ENCODE data around the gene ANKS1A. TPM values are rescaled to one million over a fixed set of nuclear protein-coding genes. Genes with fewer than 3 reads are reported as not detected.
"Not testable (repeated sequence)": the region's sequence is repeated elsewhere in the genome, so short reads cannot be mapped to it uniquely, and the experiment has no call there.

ANKS1A gene
- total RNA-seq, 2 donors from 2014 or later, result 34.9 to 36.4 TPM

GRCh38 chr6:35003886-35004530, 115.0 kb downstream of the ANKS1A start:
- not testable (repeated sequence) for H3K9me3 Mint-ChIP-seq; H3K27ac Mint-ChIP-seq; H3K4me1 ChIP-seq (ENCODE audit: control insufficient read depth, insufficient read depth, low read length); H3K4me3 ChIP-seq (ENCODE audit: low read length); H3K27me3 ChIP-seq (ENCODE audit: control insufficient read depth, insufficient read depth, low read length, poor library complexity, severe bottlenecking); H3K9ac ChIP-seq (ENCODE audit: extremely low read depth, low read length, poor library complexity, severe bottlenecking); H3K4me3 Mint-ChIP-seq; H3K9me3 ChIP-seq (ENCODE audit: control insufficient read depth, low read length); H3K4me1 Mint-ChIP-seq; H3K27ac ChIP-seq (ENCODE audit: low read depth, low read length); DNase-seq; H3K27me3 Mint-ChIP-seq (ENCODE audit: insufficient read depth)
- H3K36me3 ChIP-seq (ENCODE audit: control insufficient read depth, insufficient read depth, low read length), result peaks cover 19% of the 10 kb centered on the region
- 90 to 100% methylated on average over 1 to 10 of the region's 12 CpGs for WGBS, 2 experiments (ENCODE audit: insufficient coverage in 1 of 2, insufficient read length in 1 of 2)
- H3K36me3 Mint-ChIP-seq (ENCODE audit: low read depth), result peaks cover 26% of the 10 kb centered on the region

- 98 to 100% methylated on average over 1 to 2 of the region's 2 CpGs for WGBS, 2 experiments (ENCODE audit: insufficient coverage in 1 of 2, insufficient read length in 1 of 2)
- Mint-ChIP-seq H3K27ac (no peak overlapping the region), H3K4me1 (peaks cover 2% of the 10 kb centered on the region), H3K9me3 (no peaks in the 10 kb centered on the region), H3K27me3 (ENCODE audit: insufficient read depth) (no peaks in the 10 kb centered on the region), H3K4me3 (no peak overlapping the region), H3K36me3 (ENCODE audit: low read depth) (peaks cover 23% of the 10 kb centered on the region)
- no peaks in the 10 kb centered on the region for H3K27me3 ChIP-seq (ENCODE audit: control insufficient read depth, insufficient read depth, low read length, poor library complexity, severe bottlenecking)
- TF ChIP-seq CTCF (conservative IDR thresholded peaks at IDR 0.05), result no peak
- H3K4me3 ChIP-seq (ENCODE audit: low read length), result no peak overlapping the region
- H3K4me1 ChIP-seq (ENCODE audit: control insufficient read depth, insufficient read depth, low read length), result no peaks in the 10 kb centered on the region
- no peaks in the 10 kb centered on the region for H3K9me3 ChIP-seq (ENCODE audit: control insufficient read depth, low read length)
- H3K9ac ChIP-seq (ENCODE audit: extremely low read depth, low read length, poor library complexity, severe bottlenecking), result no peak overlapping the region
- H3K27ac ChIP-seq (ENCODE audit: low read depth, low read length), result no peak overlapping the region
- H3K36me3 ChIP-seq (ENCODE audit: control insufficient read depth, insufficient read depth, low read length), result peaks cover 19% of the 10 kb centered on the region
- DNase-seq, result no peak
Observed at GRCh38 chr6:35007016-35007415, 118.0 kb downstream of the ANKS1A start.

GRCh38 chr6:35008858-35009257, 119.8 kb downstream of the ANKS1A start:
- DNase-seq, result no peak
- Histone ChIP-seq H3K4me1 (ENCODE audit: control insufficient read depth, insufficient read depth, low read length) (no peaks in the 10 kb centered on the region), H3K27ac (ENCODE audit: low read depth, low read length) (no peak overlapping the region), H3K27me3 (ENCODE audit: control insufficient read depth, insufficient read depth, low read length, poor library complexity, severe bottlenecking) (no peaks in the 10 kb centered on the region), H3K4me3 (ENCODE audit: low read length) (no peak overlapping the region), H3K9ac (ENCODE audit: extremely low read depth, low read length, poor library complexity, severe bottlenecking) (no peak overlapping the region), H3K9me3 (ENCODE audit: control insufficient read depth, low read length) (no peaks in the 10 kb centered on the region), H3K36me3 (ENCODE audit: control insufficient read depth, insufficient read depth, low read length) (peaks cover 13% of the 10 kb centered on the region)
- H3K4me1 Mint-ChIP-seq, result peaks cover 2% of the 10 kb centered on the region
- H3K27me3 Mint-ChIP-seq (ENCODE audit: insufficient read depth), result no peaks in the 10 kb centered on the region
- H3K27ac Mint-ChIP-seq, result no peak overlapping the region
- H3K9me3 Mint-ChIP-seq, result no peaks in the 10 kb centered on the region
- H3K4me3 Mint-ChIP-seq, result no peak overlapping the region
- 94 to 96% methylated on average over 7 of the region's 7 CpGs for WGBS, 2 experiments (ENCODE audit: insufficient coverage in 1 of 2, insufficient read length in 1 of 2)
- peaks cover 20% of the 10 kb centered on the region for H3K36me3 Mint-ChIP-seq (ENCODE audit: low read depth)
- no peak for TF ChIP-seq CTCF (conservative IDR thresholded peaks at IDR 0.05)

Data from endodermal cell (in vitro differentiated cells).